ENCODE results near the gene RNF157.

Gene RNF157

DNA sequence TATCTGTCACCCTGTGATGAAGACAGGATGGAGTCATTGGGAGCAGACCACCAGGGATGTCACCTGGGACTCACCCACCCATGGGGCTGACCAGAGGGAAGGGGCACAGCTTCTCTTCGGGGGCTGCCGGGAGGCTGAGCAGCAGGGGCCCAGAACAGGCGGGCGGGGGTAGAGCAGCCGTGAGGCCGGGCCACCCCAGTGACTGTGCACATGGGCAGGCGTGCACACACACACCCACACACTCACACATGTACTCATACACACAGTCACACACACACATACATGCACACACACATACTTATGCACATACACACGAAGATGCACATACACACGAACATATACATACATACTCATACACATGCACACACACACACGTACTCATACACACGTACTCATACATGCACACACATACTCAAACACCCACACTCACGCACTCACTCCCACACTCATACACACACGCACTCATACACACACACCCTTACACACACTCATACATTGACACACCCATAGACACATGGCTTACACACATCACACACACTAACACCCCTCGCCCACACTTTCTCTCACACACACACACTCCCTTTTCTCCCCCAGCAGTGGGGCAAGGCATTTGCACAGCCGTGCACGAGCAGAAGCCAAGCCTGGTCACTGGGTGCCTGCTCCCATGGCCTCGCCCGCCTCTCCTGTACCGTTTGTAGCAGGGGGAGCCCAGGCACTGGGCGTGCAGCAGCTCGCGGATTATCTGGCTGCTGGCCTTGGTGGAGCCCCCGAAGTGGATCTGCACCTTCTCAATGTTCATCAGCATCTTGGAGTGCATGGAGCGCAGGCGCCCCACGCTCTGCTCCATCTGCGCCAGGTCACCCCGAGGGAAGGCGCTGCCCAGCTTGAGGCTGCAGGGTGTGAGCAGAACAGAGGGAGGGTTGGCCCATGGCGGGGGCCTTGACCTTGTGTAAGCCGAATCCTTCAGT is 37.3 kb upstream of the RNF157 start:
- no peak for TF ChIP-seq CTCF (IDR thresholded peaks at IDR 0.05)

DNA sequence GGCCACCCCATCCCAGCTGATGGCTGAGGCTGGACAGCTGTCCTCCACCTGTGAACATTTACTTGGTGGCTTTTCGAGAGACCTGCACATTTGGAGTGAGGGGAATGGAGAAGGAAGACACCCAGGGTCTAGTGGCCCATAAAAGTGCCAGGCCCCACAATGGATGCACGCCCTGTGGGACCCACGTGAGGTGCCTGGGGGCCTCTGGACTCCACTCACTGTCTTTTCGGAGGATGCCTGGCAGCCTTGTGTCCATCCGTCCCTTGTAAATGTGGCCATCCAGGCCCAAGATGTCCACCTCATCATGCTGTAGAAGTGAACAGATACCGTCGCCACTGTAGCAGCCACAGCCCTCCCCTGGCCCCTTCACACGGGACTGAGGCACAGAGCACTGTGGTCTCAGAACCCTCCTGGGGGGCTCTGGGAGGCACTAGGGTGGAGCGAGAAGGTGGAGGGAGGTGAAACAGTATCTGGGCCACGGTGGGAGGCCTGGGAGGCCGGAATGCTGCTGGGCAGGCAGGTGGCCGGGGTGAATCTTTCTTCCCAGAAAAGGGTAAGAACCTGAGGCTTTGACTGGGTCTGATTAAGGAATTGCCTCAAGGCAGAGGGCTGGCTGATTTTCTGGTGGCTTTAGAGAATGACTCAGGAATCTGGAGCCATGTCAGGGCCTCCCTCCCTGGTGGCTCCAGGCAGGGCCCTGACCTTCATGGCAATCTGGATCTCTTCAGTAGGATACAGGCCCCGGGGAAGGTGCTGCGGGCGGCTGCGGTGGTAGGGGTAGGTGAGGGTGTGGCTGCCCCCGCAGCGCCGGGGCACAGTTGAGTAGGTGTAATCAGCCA is 36.4 kb upstream of the RNF157 start:
- no peak for TF ChIP-seq CTCF (IDR thresholded peaks at IDR 0.05)

DNA sequence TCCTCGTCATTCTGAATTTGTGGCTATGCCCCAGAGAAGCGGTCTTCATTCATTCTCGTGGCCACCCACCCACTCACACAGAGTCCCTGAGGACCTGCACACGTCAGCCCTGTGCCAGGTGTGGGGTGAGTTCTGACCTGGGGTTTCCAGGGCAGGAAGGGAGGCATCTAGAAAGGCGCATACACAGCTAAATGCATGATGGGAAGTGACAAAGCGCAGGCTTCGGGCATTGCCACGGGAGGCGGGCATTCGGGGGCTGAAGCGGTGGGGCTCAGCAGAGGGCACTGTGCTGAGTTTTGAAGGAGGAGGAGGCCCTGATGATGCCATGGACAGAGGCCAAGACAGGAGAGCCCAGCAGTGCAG is 35.8 kb upstream of the RNF157 start:
- TF ChIP-seq CTCF (IDR thresholded peaks at IDR 0.05) = no peak

- TF ChIP-seq CTCF (IDR thresholded peaks at IDR 0.05) = no peak
Observed at GRCh38 chr17:76275382-76276068, 35.2 kb upstream of the RNF157 start.

- TF ChIP-seq CTCF (IDR thresholded peaks at IDR 0.05) = no peak
Observed at GRCh38 chr17:76274112-76274956, 34.0 kb upstream of the RNF157 start.

DNA sequence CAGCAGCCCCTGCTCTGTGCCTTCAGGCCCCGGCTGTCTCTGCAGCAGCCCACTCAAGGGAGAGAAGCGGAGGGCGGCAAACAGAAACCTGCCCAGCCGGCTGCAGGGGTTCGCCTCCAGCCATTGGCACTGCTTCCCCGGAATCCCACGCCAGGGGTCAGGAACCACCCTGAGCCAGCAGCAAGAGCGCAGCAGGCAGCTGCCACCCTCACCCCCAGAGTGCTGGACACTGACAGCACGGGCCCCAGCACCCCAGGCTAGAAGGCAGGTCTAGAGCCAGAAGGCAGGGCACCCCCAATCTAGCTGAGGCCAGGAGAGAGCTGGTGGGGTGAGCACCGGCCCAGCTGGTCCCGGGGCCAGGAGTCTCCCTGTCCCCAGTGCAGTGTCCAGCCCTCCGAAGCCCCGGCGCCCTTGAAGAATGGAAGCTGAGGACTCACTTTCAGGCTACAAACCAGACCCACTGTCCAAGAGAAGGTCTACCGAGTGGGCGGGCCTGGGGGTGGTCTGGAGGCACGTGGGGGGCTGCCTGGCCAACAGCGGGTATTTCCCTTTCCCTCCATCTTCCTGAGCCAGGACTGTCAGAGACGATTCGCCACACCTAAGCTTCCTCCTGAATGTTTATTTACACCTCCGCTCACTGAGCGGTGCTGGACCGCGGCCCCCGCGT is 33.3 kb upstream of the RNF157 start:
- no peak for TF ChIP-seq CTCF (IDR thresholded peaks at IDR 0.05)

Data from LNCAP (cell line).